K562 treated with DMSO at 1 percent for 4 hours (cell line): ENCODE data around the gene BTBD6. TPM values are rescaled to one million over a fixed set of nuclear protein-coding genes. Genes with fewer than 3 reads are reported as not detected.

Experiments
- total RNA-seq: library from RNA; unstranded; fragments of 300-600 nt; gene quantifications from 2 replicates; pipeline ENCODE4 v1.2.3, GENCODE V29; 2022; ENCODE audit not compliant: insufficient read depth

The BTBD6 gene
- not detected in 2 replicates for total RNA-seq

GRCh38 chr14:105248368-105249181, at the start of gene BTBD6:
BTBD6 (plus strand) TSS chr14:105248533; CDS start chr14:105248712, 179 bp downstream.

Other genes with a start within 250 kb of the BTBD6 start
- gene CDCA4, start 227.4 kb upstream of the BTBD6 start, total RNA-seq, result 29.5 and 31.6 TPM in 2 replicates
- 1.8 and 2.3 TPM in 2 replicates for gene GPR132, start 183.1 kb upstream of the BTBD6 start, total RNA-seq
- gene JAG2, start 79.8 kb upstream of the BTBD6 start, total RNA-seq, result 9.5 and 16.0 TPM in 2 replicates
- gene NUDT14, start 67.2 kb upstream of the BTBD6 start, total RNA-seq, result 20.7 and 45.7 TPM in 2 replicates
- 19.5 and 24.6 TPM in 2 replicates for gene BRF1, start 52.5 kb downstream of the BTBD6 start, total RNA-seq
- gene PACS2, start 66.2 kb downstream of the BTBD6 start, total RNA-seq, result 18.3 and 21.3 TPM in 2 replicates
- gene TEX22, start 150.0 kb downstream of the BTBD6 start, total RNA-seq, result 0.30 TPM in 1 of 2 replicates, not detected in the other
- 72.7 and 94.9 TPM in 2 replicates for gene MTA1, start 171.3 kb downstream of the BTBD6 start, total RNA-seq
- 2.7 and 4.4 TPM in 2 replicates for gene CRIP2, start 226.3 kb downstream of the BTBD6 start, total RNA-seq
- not detected in 2 replicates for gene CRIP1, start 238.4 kb downstream of the BTBD6 start, total RNA-seq
- 10.7 and 14.3 TPM in 2 replicates for gene TEDC1, start 242.7 kb downstream of the BTBD6 start, total RNA-seq